Brain microvascular endothelial cell (primary cell): ENCODE results near the gene ITGA2B.

Experiments used
- DNase-seq: peaks from one replicate; pipeline ENCODE4 v3.0.0-alpha.2; 2020
- H3K27ac ChIP-seq: fragments of 250-450 bp; sonication (Bioruptor Pico); 2 replicates; pipeline ENCODE4 v1.5.1; 2020; ENCODE audit warnings: mild to moderate bottlenecking, moderate library complexity
- H3K27me3 ChIP-seq: fragments of 250-450 bp; sonication (Bioruptor Pico); replicated peaks from 2 replicates; pipeline ENCODE4 v1.5.1; 2020; ENCODE audit warnings: mild to moderate bottlenecking
- H3K36me3 ChIP-seq: fragments of 250-450 bp; sonication (Bioruptor Pico); replicated peaks from 2 replicates; pipeline ENCODE4 v1.5.1; 2020; ENCODE audit warnings: mild to moderate bottlenecking
- H3K4me3 ChIP-seq: 2 replicates; pipeline ENCODE4 v1.5.1; 2011; ENCODE audit warnings: low read depth, mild to moderate bottlenecking, control low read depth, low read length, moderate library complexity
- CTCF ChIP-seq: IDR thresholded peaks from 2 replicates; pipeline ENCODE4 v1.5.1; 2011; ENCODE audit warnings: low read depth, mild to moderate bottlenecking, moderate library complexity, low read length, control low read depth, inconsistent platforms; ENCODE audit errors: missing control alignments
- in situ Hi-C: cut with HindIII; loops from 2 replicates; pipeline ENCODE4 v1.10.0; 2017; ENCODE audit warnings: low sequenced_read_pairs, low pct_ligation_motif_present

The ITGA2B gene

DNA sequence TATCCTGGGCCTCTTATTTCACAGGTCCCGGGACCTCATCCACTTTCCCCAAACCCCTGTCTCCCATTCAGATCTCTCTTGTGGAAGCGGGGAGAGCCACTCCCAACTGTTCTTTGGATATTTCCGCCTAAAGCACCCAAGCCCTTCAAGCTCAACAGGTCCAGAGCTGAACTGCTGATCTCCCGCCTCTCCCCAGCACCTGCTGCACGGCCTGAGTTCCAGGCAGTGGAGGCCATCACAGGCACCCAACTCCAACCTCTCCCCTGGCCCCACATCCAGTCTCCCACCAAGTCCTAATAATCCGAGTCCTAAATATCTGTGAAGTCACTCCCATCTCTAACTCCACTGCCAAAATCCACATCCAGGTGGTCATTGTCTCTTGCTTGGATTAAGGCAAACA lies 6.5 kb downstream of the ITGA2B start:
- in situ Hi-C loops: no loop called here
- no peak for DNase-seq
- no peak overlapping the region for H3K4me3 ChIP-seq
- H3K27ac ChIP-seq: no peak overlapping the region
- H3K36me3 ChIP-seq: no peaks in the 10 kb centered on the region
- TF ChIP-seq CTCF: no peak
- H3K27me3 ChIP-seq: peaks cover 7% of the 10 kb centered on the region

DNA sequence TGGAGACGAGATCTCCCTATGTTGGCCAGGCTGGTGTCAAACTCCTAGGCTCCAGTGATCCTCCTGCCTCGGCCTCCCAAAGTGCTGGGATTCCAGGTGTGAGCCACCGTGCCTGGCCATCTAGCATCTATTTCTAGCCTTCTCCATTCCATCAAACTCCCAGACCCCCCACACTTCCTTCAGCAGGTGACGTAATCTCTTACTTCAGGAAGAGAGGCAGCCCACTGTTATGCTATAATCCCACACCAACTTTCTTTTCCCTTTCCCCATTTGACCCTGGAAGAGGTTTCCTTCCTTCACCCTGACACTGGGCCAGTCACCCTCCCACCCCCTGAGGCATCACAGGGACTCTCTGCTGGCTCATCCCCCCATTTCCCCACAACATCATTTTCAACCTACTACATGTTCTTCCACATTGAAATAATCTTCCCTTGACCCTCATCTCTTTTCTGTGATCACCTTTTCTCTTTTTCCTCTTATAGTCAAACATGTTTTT lies 7.6 kb downstream of the ITGA2B start:
- in situ Hi-C loops: no loop called here
- Histone ChIP-seq H3K4me3 (no peak overlapping the region), H3K27me3 (peaks cover 7% of the 10 kb centered on the region), H3K27ac (no peak overlapping the region), H3K36me3 (no peaks in the 10 kb centered on the region)
- DNase-seq: no peak
- no peak for TF ChIP-seq CTCF

DNA sequence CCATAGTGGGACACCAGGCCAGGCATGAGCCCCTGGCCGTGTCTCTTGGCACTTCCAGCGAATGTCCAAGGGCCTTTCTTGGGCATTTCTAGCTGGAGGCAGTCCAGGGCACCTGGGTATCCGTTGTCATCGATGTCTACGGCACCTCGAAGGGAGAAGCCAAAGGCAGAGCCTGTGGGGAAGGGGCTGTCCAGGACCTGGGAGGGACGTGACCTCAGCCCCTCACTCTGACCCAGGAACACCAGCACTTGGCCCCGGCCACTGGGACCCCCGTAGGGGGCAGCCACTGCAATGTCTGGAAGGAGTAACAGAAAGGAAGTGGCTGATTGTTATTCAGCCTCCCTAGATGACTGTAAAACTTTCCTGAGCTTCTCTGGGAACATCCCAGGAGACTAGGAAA lies 8.7 kb downstream of the ITGA2B start:
- Histone ChIP-seq H3K27me3 (peaks cover 7% of the 10 kb centered on the region), H3K27ac (no peak overlapping the region), H3K4me3 (no peak overlapping the region), H3K36me3 (no peaks in the 10 kb centered on the region)
- DNase-seq: no peak
- no peak for TF ChIP-seq CTCF
- in situ Hi-C loops: no loop called here

DNA sequence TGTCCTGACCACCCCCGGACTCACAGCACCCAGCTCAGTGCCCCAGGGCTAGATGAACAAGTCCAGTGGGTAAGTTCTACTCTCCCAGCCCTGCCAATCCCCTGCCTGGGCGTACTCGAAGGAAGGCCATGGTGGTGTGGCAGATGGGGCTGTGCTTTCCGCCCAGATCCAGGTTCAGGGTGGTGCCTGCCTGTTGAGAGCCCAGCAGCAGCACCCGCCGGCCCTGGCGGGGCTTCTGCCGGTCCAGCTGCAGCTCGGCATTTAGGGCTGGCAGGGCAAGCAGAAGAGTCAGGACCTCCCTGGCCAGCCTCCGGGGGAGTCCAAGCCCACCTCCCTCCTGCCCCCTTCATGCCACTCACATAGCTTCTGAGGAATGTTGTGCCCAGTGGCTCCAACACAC lies 9.6 kb downstream of the ITGA2B start:
- no peak for DNase-seq
- no peak overlapping the region for H3K27ac ChIP-seq
- H3K36me3 ChIP-seq: no peaks in the 10 kb centered on the region
- TF ChIP-seq CTCF: no peak
- peaks cover 4% of the 10 kb centered on the region for H3K27me3 ChIP-seq
- H3K4me3 ChIP-seq: no peak overlapping the region
- in situ Hi-C loops: no loop called here

GRCh38 chr17:44378171-44378705 lies 11.2 kb downstream of the ITGA2B start:
- in situ Hi-C loops: no loop called here
- Histone ChIP-seq H3K27me3 (no peaks in the 10 kb centered on the region), H3K27ac (no peak overlapping the region), H3K36me3 (no peaks in the 10 kb centered on the region), H3K4me3 (no peak overlapping the region)
- no peak for DNase-seq
- TF ChIP-seq CTCF: no peak

- H3K27ac ChIP-seq: no peak overlapping the region
- no peaks in the 10 kb centered on the region for H3K27me3 ChIP-seq
- no peak for TF ChIP-seq CTCF
- no peak overlapping the region for H3K4me3 ChIP-seq
- in situ Hi-C loops: no loop called here
- DNase-seq: no peak
- H3K36me3 ChIP-seq: no peaks in the 10 kb centered on the region
Measured at GRCh38 chr17:44376779-44377178, 12.7 kb downstream of the ITGA2B start.
